HG03520 (cell line): ENCODE results near the gene TBC1D24.

Experiments used
- ATAC-seq: cut with Tn5 transposase; IDR thresholded peaks from one replicate; pipeline ENCODE4 v1.9.1; 2021; ENCODE audit warnings: mild to moderate bottlenecking, moderate library complexity; ENCODE audit not compliant: unreplicated experiment

Gene TBC1D24

GRCh38 chr16:2497695-2498484, 23.0 kb downstream of the TBC1D24 start:
- ATAC-seq: no peak

GRCh38 chr16:2498531-2499253, 23.8 kb downstream of the TBC1D24 start:
- no peak for ATAC-seq

- ATAC-seq: no peak
These were observed 24.5 kb downstream of the TBC1D24 start for GRCh38 chr16:2499454-2499853.

GRCh38 chr16:2499890-2500429, 25.0 kb downstream of the TBC1D24 start:
- no peak for ATAC-seq

GRCh38 chr16:2500430-2500917, 25.5 kb downstream of the TBC1D24 start:
- ATAC-seq: no peak

- ATAC-seq: no peak
These were observed 26.2 kb downstream of the TBC1D24 start for GRCh38 chr16:2500918-2501750.

GRCh38 chr16:2501946-2502895, 27.3 kb downstream of the TBC1D24 start:
- no peak for ATAC-seq

GRCh38 chr16:2505695-2506094, 30.8 kb downstream of the TBC1D24 start:
- ATAC-seq: no peak

GRCh38 chr16:2507052-2507659, 32.2 kb downstream of the TBC1D24 start:
- ATAC-seq: no peak

- no peak for ATAC-seq
These were observed 32.7 kb downstream of the TBC1D24 start for GRCh38 chr16:2507665-2508064.

- ATAC-seq: no peak
These were observed 33.9 kb downstream of the TBC1D24 start for GRCh38 chr16:2508722-2509400.

GRCh38 chr16:2511128-2511800, 36.3 kb downstream of the TBC1D24 start:
- no peak for ATAC-seq

GRCh38 chr16:2511996-2512734, 37.2 kb downstream of the TBC1D24 start:
- ATAC-seq: no peak

GRCh38 chr16:2512735-2513404, 37.9 kb downstream of the TBC1D24 start:
- no peak for ATAC-seq

- ATAC-seq: peak; percentile 65
These were observed 38.7 kb downstream of the TBC1D24 start, which contains the start of gene ATP6V0C for GRCh38 chr16:2513405-2514332. Gene ATP6V0C (plus strand): TSS chr16:2513952. CDS start chr16:2514104, 152 bp downstream.
